ENCODE measurements around the gene MAN2A1. TPM values are rescaled to one million over a fixed set of nuclear protein-coding genes. Genes with fewer than 3 reads are reported as not detected.
"Not testable (repeated sequence)": the region's sequence is repeated elsewhere in the genome, so short reads cannot be mapped to it uniquely, and the experiment has no call there.

Gene MAN2A1
- polyA plus RNA-seq, 3 donors, result 8.3 to 15.9 (median 10.0) TPM

DNA sequence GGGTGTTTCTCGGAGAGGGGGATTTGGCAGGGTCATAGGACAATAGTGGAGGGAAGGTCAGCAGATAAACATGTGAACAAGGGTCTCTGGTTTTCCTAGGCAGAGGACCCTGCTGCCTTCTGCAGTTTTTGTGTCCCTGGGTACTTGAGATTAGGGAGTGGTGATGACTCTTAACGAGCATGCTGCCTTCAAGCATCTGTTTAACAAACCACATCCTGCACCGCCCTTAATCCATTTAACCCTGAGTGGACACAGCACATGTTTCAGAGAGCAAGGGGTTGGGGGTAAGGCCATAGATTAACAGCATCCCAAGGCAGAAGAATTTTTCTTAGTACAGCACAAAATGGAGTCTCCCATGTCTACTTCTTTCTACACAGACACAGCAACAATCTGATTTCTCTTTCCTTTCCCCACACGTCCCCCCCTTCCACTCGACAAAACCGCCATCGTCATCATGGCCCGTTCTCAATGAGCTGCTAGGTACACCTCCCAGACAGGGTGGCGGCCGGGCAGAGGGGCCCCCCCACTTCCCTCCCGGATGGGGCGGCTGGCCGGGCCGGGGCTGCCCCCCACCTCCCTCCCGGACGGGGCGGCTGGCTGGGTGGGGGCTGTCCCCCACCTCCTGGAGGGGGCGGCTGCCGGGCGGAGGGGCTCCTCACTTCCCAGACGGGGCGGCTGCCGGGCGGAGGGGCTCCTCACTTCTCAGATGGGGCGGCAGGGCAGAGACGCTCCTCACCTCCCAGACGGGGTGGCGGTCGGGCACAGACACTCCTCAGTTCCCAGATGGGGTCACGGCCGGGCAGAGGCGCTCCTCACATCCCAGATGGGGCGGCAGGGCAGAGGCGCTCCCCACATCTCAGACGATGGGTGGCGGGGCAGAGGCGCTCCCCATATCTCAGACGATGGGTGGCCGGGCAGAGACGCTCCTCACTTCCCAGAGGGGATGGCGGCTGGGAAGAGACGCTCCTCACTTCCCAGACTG lies 142.8 kb downstream of the MAN2A1 start:
- H3K27ac ChIP-seq (ENCODE audit: low read depth, low read length), result not testable (repeated sequence)
- 94 to 96% (median 96%) methylated on average over 26 to 41 of the region's 42 CpGs for WGBS, 3 donors

DNA sequence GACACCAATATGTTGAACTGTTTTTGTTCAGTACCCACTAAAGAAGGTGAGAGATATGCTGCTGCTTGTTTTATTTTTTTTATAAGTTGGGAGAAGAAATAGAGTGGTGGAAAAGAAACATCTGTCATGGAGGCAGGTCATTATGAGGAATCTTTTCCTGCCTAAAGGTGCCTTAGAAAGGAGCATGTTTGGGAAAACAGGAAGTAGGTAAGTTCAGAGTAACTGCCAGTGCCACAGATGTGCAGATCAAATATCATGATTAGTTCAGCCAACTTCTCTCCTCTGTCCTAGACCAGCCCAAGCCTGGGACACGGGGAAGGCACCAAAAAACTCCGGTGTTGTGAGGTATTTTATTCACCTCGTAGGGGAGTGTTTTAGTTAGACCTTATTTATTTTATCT lies 144.2 kb downstream of the MAN2A1 start:
- no peak overlapping the region for H3K27ac ChIP-seq (ENCODE audit: low read depth, low read length)
- WGBS, 3 donors, result 88 to 94% (median 92%) methylated on average over 3 of the region's 3 CpGs

DNA sequence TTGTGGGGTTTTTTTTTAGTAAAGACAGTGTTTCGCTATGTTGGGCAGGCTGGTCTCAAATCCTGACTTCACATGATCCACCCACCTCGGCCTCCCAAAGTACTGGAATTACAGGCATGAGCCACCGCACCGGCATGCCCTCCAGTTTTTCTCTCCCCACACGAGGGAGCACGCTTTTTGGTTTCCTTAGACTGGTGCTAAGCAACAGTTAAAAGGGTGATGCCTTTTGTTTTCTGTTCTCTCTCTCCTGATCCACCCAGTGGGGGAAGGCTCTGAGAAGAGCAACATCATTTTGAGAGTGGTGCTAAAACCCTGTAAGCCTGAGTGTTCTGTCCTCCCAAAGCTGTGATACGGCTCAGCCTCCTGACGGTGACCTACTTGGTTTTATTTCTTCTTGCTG lies 146.6 kb downstream of the MAN2A1 start:
- H3K27ac ChIP-seq (ENCODE audit: low read depth, low read length), result no peak overlapping the region
- WGBS, 3 donors, result 88 to 91% (median 88%) methylated on average over 8 of the region's 8 CpGs

DNA sequence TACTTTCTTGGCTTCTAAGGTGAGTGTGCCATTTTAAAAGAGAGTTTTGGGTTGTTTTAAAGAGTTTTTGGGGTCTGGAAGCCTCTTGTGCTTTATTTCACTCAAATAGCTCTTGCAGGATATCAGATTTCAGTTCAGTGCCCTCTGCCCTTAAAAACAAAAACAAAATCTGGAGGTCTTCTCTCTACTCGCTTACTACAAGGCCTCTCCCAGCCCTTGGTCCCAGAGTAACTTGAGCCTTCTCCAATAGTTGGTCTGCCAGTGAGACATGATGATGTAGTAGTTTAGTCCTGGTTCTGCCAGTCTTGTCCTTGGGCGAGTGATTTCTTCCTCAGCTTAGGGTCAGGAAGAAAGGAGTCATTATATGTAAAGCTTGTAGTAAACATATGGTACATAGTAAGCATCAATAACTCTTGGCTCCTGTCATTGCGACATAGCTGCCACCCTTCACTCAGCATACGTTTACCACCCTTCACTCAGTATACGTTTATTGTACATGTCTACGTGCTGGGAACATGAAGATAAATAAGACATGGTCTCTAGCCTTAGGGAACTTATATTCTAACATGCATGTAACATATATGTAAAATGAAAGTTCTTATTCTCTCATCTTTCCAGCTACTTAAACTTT lies 147.6 kb downstream of the MAN2A1 start:
- 92 to 95% (median 94%) methylated on average over 6 of the region's 6 CpGs for WGBS, 3 donors
- H3K27ac ChIP-seq (ENCODE audit: low read depth, low read length), result no peak overlapping the region

DNA sequence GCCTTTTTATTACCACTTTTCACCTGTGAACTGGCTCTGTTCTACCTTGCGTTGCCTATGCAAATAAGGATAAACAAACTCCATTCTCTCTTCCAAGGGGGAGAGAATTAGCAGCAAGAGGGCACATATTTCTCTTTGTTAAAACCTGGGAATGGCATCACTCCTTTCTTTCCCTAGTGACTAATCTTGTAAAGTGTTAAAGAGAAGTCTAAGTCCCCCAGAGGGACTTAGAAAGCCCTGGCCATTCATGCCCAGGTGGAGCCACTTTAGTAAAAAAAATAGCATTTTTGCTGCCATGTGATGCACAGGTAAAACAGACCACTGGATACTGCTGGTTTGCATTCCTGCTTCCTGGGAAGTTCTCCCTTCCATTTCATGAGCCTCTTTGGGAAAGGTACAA lies 148.4 kb downstream of the MAN2A1 start:
- WGBS, 3 donors, result 97 to 100% (median 100%) methylated on average over 1 of the region's 1 CpG

DNA sequence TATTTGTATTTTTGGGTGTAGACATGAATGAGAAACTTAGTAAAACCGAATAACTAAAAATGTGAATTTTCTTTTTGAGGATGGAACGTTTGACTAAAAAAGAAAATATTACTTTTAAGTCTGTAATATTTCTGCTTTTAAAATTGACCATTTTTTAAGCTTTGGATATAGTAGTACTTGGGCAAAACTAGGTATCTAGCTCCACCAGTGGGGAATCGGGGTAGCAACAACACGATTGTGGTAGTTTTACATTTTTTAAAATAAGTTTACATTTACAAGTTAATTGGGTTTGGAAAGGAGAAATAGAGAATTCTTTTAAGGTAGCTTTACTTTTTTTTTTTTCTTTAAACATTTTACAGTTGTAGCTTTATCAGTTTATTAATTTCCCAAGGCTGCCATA lies 154.4 kb downstream of the MAN2A1 start:
- H3K27ac ChIP-seq (ENCODE audit: low read depth, low read length), result no peak overlapping the region
- WGBS, 3 donors, result 91 to 93% (median 92%) methylated on average over 4 of the region's 4 CpGs

More for the DNA sequence above, 148.4 kb downstream of the MAN2A1 start:
- H3K27ac ChIP-seq (ENCODE audit: low read depth, low read length), result no peak overlapping the region

DNA sequence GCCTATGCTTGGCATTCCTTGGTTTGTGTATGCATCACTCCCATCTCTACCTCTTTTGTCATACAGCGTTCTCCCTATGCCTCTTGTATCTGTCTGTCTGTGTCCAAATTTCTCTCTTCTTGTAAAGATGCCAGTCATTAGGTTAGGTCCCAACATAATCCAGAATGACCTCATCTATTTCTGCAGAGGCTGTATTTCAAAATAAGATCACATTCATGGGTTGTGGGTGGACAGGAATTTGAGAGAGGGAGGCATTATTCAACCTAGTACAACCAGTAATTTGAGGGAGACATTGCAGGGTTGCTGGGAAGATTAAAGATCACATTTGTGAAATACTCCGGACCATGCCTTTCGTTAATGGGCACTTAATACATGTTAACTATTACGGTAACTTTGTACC lies 155.0 kb downstream of the MAN2A1 start:
- WGBS, 3 donors, result 67 to 75% (median 71%) methylated on average over 4 of the region's 4 CpGs
- no peak overlapping the region for H3K27ac ChIP-seq (ENCODE audit: low read depth, low read length)

DNA sequence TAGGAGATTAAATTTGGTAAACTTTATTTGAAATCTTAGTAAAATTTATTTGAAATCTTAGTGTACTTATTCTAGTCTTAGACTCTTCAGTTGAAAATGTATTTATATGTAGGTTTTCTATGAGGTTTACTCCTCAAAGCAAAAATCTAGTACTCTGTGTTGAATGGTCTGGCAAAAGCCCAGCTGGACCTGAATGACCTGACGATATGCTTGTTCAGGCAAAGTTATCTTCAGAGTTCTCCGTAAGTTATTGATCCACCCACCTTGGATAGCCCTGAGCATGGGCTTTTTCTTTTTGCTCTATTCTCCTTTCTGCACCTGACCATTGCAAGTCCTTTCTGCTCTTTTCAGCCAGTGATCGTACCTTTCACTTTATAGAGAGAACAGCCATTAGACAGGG lies 158.4 kb downstream of the MAN2A1 start:
- H3K27ac ChIP-seq (ENCODE audit: low read depth, low read length), result no peak overlapping the region
- 52 to 97% (median 94%) methylated on average over 3 of the region's 3 CpGs for WGBS, 3 donors

DNA sequence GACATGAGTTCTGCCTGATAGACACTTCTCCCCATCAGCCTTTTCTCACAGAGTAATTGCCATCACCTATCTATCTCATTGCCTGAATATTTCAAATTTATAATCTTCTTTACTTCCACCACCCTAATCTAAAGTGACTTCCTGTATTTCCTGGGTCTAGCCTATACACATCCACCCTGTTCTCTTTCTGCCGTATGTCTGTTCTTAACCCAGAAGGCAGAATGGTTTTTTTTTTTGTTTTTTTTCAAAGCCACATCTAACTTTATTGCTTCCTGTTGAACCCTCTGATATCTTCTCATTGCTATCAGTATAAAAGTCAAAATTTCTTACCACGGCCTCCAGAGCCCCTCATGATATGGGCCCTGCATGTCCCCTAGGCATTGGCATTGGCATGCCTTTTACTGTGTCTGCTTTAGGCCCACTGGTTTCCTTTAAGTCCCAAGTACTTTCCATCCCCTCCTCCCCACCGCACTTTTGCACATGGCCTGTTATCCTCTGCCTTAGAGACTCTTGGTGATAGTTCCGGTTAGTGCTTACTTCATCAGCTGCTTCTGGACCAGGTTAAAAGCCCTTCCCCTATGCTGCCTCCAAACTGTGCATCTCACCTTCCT lies 159.9 kb downstream of the MAN2A1 start:
- H3K27ac ChIP-seq (ENCODE audit: low read depth, low read length), result no peak overlapping the region
- 90 to 95% (median 95%) methylated on average over 4 of the region's 4 CpGs for WGBS, 3 donors

DNA sequence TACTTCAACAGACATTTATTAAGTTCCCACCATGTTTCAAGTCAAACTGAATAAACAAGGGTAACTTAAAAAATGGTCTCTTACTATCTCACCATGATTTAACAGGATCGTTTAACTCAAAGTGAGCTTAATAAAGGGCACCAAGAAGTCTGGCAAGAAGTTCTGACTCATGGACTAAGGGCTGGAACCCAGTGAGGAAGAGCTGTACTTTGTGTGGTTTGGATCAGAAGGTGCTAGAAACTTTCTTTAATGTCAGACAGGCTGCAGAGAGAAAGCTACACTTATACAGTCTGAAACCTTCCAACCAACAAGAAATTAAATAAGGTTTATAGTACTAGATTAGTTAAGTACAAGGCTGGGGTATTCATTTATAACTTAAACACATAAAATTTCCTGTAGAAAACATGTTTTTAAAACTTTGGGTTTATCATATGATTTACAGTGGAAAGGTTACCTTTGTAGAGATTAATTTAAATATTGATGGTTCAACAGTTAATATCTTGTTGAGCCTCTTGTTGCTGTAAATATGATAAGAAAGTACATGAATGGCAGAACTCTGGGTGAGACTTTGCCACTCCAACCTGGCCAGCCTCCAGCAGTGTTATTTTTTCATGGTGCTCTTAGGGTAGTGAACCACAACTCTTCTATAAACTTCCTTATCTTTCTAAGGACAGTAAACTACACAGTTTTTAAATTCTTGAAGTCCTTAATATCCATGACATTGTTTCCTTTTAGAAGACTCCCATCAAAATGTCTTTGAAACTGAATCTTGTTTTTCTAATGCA lies 162.8 kb downstream of the MAN2A1 start:
- 80 to 91% (median 88%) methylated on average over 1 of the region's 1 CpG for WGBS, 3 donors

DNA sequence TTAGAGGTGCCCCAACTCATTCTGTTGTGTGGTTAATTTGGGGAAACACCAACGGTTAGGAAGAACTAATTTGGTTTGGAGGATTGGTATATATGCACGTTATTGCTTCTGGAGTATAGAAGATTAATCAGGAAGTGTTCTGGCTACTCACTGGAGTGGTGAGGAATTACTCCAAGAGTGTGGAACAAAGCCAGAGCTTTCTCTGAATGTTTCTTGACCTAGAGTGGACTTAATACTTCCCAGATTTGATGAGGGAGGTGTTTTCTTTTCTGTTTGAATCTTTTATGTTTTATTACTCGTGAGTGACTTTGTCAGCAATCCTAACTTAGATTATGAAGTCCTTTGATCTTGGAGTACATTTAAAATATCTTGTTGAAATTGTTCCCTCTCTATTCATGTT lies 163.7 kb downstream of the MAN2A1 start:
- no peak overlapping the region for H3K27ac ChIP-seq (ENCODE audit: low read depth, low read length)
- 44 to 58% (median 44%) methylated on average over 3 of the region's 3 CpGs for WGBS, 3 donors

More for the DNA sequence above, 162.8 kb downstream of the MAN2A1 start:
- no peak overlapping the region for H3K27ac ChIP-seq (ENCODE audit: low read depth, low read length)

DNA sequence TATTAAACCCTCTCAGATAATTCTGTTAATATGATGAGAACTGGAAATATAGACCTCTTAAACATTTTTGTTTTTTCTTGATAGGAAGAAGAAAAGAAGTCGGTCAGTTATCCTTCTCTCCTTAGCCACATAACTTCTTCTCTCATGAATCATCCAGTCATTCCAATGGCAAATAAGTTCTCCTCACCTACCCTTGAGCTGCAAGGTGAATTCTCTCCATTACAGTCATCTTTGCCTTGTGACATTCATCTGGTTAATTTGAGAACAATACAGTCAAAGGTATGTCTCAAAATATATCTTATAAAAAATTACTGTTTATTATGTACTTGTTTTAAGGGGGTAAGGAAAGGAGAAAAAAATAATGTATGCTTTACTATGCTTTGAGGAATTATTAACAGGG lies 165.3 kb downstream of the MAN2A1 start:
- H3K27ac ChIP-seq (ENCODE audit: low read depth, low read length), result no peak overlapping the region
- 96 to 98% (median 97%) methylated on average over 1 of the region's 1 CpG for WGBS, 3 donors

DNA sequence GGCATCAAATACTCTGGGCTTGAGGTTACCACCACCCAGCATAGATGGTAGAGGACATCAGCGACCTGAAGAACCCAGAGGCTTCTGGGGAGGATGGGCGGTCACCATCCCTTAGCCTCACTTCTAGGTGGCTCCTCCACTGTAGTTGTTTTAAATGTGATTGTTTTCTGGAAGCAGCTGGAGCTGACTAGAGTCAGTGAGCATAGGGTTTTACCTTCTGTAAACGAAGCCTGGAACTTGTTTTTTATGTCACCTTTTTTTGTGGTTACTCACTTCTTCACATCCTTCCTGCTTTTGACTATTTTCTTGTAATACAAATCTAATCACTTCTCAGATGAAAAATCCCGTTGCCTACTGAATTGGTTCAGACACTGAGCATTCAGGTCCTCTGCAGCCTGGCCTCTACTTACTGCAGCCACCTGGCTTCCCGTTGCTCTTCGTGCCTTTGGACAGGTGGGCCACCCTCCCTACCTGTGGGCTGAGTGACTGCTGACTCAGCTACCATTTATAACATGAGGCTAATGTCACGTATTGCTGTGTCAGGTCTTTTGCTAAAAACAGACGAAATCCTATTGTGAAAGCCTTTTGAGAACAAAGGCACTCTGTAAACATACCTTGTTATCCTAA lies 167.8 kb downstream of the MAN2A1 start:
- WGBS, 3 donors, result 74 to 87% (median 83%) methylated on average over 8 of the region's 8 CpGs
- no peak overlapping the region for H3K27ac ChIP-seq (ENCODE audit: low read depth, low read length)

DNA sequence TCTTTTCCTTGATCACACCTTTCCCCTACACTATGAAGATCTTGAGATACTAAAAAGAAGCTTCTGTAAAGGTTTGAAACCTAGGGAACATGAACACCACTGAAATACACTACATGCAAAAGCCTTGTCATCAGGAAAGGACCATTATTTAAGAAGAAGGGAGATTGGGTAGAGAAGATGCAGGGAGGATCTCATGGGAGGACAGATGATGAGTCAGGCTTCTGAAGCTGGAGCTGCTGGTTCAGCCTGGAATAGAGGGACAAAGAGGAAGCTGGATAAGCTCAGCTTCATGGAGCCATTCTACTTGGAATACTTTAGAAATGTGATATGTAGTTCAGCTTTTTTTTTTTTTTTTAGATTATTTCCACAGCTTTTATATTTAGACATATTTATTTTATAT lies 169.8 kb downstream of the MAN2A1 start:
- H3K27ac ChIP-seq (ENCODE audit: low read depth, low read length), result no peak overlapping the region

DNA sequence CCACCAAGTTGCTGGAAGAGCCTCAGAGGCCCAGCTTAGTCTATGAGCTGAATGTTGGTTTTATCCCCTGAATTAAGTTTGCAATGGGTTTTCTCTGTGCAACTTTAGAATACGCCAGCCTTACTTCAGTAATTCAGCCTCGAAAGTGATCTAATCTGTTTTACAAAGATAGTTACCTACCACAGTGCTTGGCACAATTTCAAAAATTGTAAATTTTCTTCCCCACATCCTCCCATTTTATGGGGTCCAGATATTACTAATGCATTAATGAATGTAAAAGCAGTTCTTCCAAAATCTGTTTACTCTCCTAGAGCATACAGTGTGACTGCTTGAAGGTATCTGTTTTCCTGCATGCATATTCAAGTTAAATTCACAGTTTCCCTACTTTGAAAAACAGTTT lies 172.6 kb downstream of the MAN2A1 start:
- H3K27ac ChIP-seq (ENCODE audit: low read depth, low read length), result no peak overlapping the region
- WGBS, 3 donors, result 87 to 97% (median 96%) methylated on average over 2 of the region's 2 CpGs

DNA sequence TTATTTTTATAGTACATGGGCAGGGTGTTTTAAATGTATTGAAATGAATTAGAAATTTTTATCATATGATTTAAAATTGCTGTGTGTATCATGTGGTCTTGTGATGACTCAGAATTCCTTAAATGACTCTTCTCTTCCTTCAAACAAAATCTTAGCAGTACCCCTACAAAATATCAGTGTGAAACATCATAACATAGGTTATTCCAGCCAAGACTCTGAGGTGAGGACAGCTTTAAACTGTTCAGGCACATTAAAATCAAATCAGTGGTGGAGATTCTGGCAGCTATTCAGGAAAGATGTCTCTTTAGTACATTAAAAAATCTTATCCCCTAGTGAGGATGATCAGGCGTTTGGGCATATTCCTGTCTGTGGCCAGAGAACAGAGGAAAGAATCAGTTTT lies 174.0 kb downstream of the MAN2A1 start:
- 57 to 82% (median 58%) methylated on average over 1 of the region's 1 CpG for WGBS, 3 donors
- no peak overlapping the region for H3K27ac ChIP-seq (ENCODE audit: low read depth, low read length)

DNA sequence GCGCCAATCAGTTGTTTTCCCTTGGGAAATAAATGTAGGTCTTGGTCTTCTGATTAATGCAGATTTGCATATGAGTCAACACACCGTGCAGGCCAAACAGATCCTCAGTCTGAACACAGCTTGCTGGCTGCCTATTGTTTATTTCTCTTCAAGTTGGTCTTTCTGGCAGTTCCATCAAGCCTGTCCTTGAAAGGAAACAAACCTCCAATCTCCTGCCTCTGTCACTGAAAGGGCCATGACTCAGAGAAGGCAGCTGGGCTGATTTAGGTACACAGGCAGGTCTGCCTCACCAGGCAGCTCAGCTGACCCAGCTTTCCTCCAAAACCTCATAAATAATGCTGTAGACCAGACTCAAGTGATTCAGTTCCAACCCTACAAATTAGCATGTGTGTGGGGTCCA lies 175.9 kb downstream of the MAN2A1 start:
- WGBS, 3 donors, result 48 to 87% (median 74%) methylated on average over 2 of the region's 2 CpGs
- no peak overlapping the region for H3K27ac ChIP-seq (ENCODE audit: low read depth, low read length)

DNA sequence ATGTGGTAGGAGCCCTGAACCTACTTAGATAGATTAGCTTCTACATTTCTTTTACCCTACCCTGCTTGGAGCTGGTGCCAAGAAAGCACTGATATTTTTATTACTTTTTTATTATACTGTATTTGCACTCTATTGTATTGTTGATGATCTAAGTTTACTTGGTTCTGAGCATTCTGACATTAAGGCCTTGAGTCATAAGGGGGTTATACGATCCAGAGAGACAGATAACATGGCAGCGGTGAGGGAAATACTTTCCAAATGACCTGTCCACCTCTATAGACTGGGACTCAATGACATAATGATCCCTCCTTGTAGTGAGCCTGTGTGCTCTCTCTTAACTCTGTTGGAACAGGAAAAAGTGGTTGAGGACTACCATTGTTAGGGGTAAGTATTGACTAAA lies 176.3 kb downstream of the MAN2A1 start:
- no peak overlapping the region for H3K27ac ChIP-seq (ENCODE audit: low read depth, low read length)
- 73 to 92% (median 80%) methylated on average over 2 of the region's 2 CpGs for WGBS, 3 donors

All from adipose tissue (tissue), 3 donors.